GM19240 (cell line): ENCODE data around the gene P2RX4.
"Not testable (repeated sequence)": the region's sequence is repeated elsewhere in the genome, so short reads cannot be mapped to it uniquely, and the experiment has no call there.

ENCODE experiments used
- DNase-seq: peaks from one replicate; pipeline ENCODE4 v3.0.0; 2011; ENCODE audit warnings: low spot score; ENCODE audit not compliant: insufficient read length

The P2RX4 gene

GRCh38 chr12:121274036-121274763 lies 64.3 kb downstream of the P2RX4 start:
- no peak for DNase-seq

- DNase-seq, result no peak
These were observed 67.4 kb downstream of the P2RX4 start for GRCh38 chr12:121277374-121277759.

- no peak for DNase-seq
These were observed 68.5 kb downstream of the P2RX4 start for GRCh38 chr12:121278169-121279070.

- DNase-seq, result no peak
These were observed 69.1 kb downstream of the P2RX4 start for GRCh38 chr12:121279071-121279375.

- no peak for DNase-seq
These were observed 69.6 kb downstream of the P2RX4 start for GRCh38 chr12:121279507-121279915.

- DNase-seq, result not testable (repeated sequence)
These were observed 70.6 kb downstream of the P2RX4 start for GRCh38 chr12:121280531-121280930.

- not testable (repeated sequence) for DNase-seq
These were observed 71.2 kb downstream of the P2RX4 start for GRCh38 chr12:121281116-121281515.

GRCh38 chr12:121282072-121282742 lies 72.3 kb downstream of the P2RX4 start:
- no peak for DNase-seq

GRCh38 chr12:121282910-121283309 lies 73.0 kb downstream of the P2RX4 start:
- not testable (repeated sequence) for DNase-seq

GRCh38 chr12:121283388-121283787 lies 73.5 kb downstream of the P2RX4 start:
- no peak for DNase-seq
